Fibroblast of upper back skin (primary cell): ENCODE data around the gene PCSK6.
"Not testable (repeated sequence)": the region's sequence is repeated elsewhere in the genome, so short reads cannot be mapped to it uniquely, and the experiment has no call there.

Experiments
- DNase-seq: peaks from one replicate; pipeline ENCODE4 v3.0.0-alpha.2; 2013

Gene PCSK6

GRCh38 chr15:101372149-101372577 is 117.3 kb downstream of the PCSK6 start:
- peak; percentile 8 for DNase-seq

DNA sequence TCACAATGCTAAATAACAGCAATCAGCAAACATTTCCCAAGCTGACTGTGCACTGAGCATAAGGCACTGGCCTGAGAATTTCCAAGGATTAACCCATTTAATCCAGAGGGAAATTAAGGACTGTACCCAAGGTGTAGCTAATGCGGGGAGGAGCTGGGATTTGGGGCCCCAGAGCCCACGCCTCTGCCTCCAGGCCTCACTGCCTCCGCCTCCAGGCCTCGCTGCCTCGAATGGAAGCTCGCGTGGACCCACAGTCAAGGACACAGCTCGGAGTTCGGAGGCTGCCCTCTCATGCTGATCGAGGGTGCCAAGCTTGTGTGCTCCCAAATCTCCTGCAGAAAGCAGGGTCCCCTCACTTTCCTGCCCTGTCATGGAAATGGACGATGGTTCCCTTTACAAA is 118.0 kb downstream of the PCSK6 start:
- no peak for DNase-seq

DNA sequence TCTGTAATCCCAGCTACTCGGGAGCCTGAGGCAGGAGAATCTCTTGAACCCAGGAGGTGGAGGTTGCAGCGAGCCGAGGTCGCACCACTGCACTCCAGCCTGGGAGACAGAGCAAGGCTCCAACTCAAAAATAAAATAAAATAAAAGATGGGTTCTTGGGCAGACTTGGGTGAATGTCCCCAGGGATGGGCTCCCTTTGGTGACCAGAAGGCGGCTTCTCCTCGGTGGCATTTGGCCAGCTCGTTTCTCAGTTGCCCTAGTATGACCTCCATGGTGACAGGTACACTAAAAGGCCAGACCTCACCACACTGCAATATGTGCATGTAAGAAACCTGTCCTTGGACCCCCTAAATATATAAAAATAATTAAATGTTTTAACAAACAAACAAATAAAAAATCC is 118.4 kb downstream of the PCSK6 start:
- DNase-seq = no peak

- no peak for DNase-seq
Observed at GRCh38 chr15:101370330-101371024, 119.0 kb downstream of the PCSK6 start.

DNA sequence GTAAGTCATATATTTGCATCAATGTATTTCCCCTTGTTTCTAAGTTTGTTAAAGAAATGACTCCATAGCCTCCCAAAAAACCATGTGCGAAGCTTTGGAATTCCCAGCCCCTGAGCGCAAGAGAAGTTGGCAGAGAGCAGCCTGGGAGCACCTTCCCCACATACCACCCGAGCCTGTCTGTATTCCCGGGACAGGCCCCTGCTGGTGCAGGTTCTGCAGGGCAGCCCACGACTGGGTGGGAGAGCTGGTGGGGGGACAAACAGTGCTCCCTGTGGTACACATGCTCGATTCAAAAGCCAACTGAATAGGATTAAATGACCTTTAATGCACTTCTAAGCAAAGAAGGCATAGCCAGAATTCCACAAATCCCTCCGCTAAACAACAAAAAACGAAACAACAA is 119.8 kb downstream of the PCSK6 start:
- DNase-seq = no peak

DNA sequence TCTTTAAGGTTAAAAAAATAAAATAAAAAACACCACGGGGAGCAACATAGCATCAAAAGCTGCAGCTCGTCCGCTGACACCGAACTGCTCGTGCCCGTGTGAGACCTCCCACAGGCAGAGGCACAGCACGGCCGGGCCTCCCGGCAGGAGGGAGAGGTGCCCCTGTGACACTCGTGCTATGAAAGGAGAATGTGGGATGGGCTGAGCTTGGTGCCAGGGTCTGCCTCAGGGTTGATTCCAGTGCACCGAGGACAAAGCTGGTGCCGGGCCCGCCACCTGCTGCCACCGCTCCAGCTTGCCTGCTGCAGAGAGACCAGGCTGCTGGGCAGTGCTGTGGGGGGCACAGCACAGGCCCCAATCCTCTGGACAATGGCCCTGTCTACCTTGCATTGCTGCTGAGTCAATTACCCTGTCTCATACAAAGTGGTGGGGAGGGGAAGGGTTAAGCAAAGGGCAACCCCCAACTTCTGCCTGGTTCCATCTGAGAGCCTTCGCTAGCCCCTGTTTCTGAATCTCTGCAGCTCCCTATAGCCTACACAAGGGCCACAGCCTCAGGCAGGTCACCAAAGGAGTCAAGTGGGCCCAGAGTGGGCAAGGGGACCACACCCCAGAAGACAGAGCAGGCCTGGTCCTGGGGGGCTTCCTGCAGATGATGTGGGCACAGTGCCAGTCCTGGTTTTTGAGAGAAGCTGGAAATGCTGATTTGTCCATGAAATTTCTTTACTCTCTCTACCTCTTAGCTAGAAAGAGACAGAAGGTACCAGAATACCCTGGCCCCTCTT is 120.5 kb downstream of the PCSK6 start:
- DNase-seq = no peak

DNA sequence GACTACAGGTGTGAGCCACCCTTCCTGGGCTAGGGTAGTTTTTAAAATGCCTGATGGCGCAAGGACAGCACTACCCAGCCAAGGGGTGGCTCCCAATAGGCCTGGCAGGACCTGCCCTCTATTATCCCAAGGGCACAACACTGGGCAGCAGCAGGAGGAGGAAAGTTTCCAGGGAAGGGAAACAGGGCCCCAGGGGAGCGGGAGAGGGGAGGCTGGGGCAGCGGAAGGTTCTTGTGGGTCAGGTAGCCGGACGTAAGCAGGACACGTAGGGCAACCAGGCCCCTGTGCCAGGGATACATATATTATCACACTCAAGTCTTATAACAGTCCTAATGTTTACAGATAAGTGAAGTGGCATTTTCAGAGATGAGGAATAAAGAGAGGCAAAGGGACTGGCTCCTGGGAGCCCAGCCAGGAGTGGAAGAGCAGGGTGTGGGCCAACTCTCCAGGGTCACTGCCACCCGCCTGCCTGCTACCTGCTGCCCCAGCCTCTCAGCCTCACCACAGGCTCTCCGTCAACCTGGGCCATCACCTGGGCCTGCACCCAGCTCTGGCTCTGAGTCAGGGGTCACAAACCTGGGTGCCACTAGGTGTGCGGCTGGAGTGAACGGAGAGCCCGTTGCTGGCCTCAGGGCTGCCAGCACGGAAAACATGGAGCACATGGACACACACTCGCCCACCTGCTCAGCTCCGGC is 121.3 kb downstream of the PCSK6 start:
- no peak for DNase-seq

GRCh38 chr15:101366853-101367252 is 122.7 kb downstream of the PCSK6 start:
- no peak for DNase-seq

DNA sequence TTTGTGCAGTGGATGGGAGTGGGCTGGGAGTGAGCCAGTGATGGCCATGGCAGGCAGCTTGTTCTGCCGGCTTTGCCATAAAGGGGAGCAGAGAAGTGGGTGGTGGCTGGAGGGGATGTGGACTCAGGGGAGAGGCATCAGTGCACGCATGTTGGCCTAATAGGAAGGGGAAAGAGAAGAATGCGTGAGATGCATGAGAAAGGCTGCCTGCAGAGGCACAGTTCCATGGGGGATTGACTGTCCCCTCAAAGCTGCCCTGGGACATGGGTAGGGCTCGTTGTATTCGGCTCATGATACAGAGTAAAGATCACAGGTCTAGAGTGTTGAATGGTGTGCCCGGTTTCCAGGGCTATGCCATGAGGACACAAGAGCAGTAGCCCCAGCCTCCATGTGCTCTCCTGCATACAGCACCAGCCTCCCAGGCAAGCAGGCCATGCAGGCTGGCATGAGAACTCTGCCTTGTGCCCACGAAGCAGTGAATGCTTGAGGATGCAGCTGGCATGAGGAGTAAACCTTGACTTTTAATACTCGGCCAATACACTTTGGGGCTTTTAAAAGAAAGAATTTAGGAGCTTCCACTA is 126.4 kb downstream of the PCSK6 start:
- DNase-seq = no peak

DNA sequence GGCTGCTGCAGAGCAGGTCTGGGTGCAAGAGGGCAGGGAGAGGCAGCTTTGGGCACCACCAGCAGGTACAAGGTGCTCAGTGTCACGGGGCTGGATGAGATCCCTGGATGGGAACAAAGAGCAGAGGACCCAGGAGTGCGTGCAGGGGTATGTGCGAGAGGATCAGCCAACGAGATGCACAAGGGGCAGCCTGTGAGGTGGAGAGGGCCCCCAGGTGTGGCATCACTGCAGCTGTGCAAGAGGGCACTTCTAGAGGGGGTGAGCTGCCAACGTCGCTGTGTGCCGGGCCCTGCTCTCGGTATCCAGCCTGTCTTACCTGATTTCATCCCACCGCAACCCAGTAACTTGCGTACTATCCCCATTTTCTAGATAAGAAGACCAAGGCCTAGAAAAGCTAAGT is 127.1 kb downstream of the PCSK6 start:
- no peak for DNase-seq

DNA sequence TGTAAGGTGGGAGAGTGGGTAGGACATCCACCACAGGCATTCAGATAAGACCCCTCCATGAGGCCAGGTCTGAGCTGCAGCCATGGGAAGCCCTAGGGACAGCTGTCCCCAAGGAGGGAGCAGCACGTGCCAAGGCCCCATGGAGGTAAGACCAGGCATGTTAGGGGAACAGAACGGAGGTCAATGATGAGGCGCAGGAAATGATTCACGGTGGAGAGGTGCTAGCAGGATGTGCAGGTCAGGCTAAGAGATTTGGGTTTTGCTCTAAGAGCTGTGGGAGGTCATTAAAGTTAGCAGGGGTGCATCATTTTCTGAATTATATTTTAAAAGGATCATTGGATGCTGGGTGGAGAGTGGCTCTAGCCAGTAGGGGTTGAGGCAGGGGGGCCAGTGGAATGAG is 128.1 kb downstream of the PCSK6 start:
- no peak for DNase-seq

- no peak for DNase-seq
Observed at GRCh38 chr15:101359365-101359947, 130.1 kb downstream of the PCSK6 start.

GRCh38 chr15:101358895-101359294 is 130.6 kb downstream of the PCSK6 start:
- peak; percentile 12 for DNase-seq

- DNase-seq = no peak
Observed at GRCh38 chr15:101357885-101358284, 131.6 kb downstream of the PCSK6 start.

GRCh38 chr15:101357333-101357732 is 132.2 kb downstream of the PCSK6 start:
- no peak for DNase-seq

GRCh38 chr15:101356512-101357172 is 132.9 kb downstream of the PCSK6 start:
- not testable (repeated sequence) for DNase-seq

DNA sequence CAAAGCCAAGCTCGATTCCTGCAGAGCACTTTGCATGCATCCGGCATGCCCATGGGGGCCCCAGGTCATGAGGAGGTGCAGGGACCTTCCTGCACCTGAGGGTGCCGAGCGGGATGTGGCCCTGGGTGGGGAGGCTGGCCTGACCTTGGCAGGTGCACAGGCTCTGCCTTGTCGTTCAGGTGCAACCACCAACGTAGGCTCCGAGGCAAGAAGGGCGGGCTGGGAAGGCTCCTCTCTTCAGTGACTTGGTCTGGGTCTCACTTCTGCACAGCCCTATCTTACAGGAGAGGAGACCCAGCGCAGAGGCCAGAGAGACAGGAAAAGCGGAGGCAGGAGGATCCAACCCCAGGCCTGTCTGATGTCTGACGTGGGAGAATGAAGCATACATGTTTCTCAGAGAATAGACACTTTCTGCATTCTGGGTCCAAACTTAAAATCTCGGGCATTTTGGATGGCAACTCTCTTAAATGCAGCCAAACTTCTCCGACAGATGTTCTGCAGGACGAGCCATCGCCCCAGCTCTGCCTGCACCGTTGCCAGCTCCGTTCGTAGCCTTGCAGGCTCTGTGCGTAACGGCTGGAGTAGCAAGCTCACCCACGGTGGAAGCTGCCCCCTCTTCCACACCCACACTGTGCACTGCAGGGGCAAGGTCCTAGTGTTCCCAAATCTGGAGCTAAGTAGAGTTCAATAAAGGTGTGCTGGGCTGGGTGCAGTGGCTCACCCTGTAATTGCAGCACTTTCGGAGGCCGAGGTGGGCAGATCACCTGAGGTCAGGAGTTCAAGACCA is 133.6 kb downstream of the PCSK6 start:
- no peak for DNase-seq

- DNase-seq = no peak
Observed at GRCh38 chr15:101354891-101355623, 134.4 kb downstream of the PCSK6 start.

- no peak for DNase-seq
Observed at GRCh38 chr15:101353240-101353639, 136.3 kb downstream of the PCSK6 start.

DNA sequence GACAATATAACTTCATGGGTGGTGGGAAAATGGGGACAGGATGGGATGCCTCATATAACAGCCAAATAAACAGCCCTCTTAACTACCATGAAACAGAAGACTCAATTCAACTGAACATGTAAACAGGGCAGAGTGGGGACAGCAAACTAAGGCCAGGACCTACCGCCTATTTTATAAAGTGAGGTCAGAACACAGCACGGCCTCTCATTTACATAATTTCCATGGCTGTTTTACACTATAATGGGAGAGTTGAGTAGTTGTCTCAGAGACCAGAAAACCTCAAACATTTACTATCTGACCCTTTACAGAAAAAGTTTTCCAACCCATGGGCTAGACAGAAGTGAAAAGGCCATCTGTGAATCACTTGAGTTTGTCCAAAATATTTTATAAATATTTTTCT is 137.8 kb downstream of the PCSK6 start:
- no peak for DNase-seq
